GM23248 (cell line): ENCODE measurements around the gene AGTRAP. TPM values are rescaled to one million over a fixed set of nuclear protein-coding genes. Genes with fewer than 3 reads are reported as not detected.

Experiments used
- DNase-seq: peaks from one replicate; pipeline ENCODE4 v3.0.0-alpha.2; 2015
- H2AFZ ChIP-seq: fragments of 200-600 bp; sonication (generic); 2 replicates; pipeline ENCODE4 v1.6.1; 2016; ENCODE audit warnings: antibody characterized with exemption
- H3F3A ChIP-seq: fragments of 200-600 bp; sonication (generic); 2 replicates; pipeline ENCODE4 v1.6.1; 2016; ENCODE audit warnings: mild to moderate bottlenecking, antibody characterized with exemption, mixed run types; ENCODE audit not compliant: insufficient read depth
- H3K27ac ChIP-seq: fragments of 200-600 bp; sonication (generic); 2 replicates; pipeline ENCODE4 v1.5.1; 2016; ENCODE audit warnings: mild to moderate bottlenecking
- H3K27me3 ChIP-seq: fragments of 200-600 bp; sonication (generic); replicated peaks from 2 replicates; pipeline ENCODE4 v1.6.1; 2016; ENCODE audit warnings: mild to moderate bottlenecking; ENCODE audit not compliant: insufficient read depth
- H3K36me3 ChIP-seq: fragments of 200-600 bp; sonication (generic); 2 replicates; pipeline ENCODE4 v1.6.1; 2016; ENCODE audit warnings: low read depth, mild to moderate bottlenecking
- H3K4me1 ChIP-seq: fragments of 200-600 bp; sonication (generic); 2 replicates; pipeline ENCODE4 v1.6.1; 2016; ENCODE audit warnings: mild to moderate bottlenecking; ENCODE audit not compliant: insufficient read depth
- H3K4me2 ChIP-seq: fragments of 200-600 bp; sonication (generic); one replicate; pipeline ENCODE4 v1.6.1; 2016; ENCODE audit warnings: mild to moderate bottlenecking; ENCODE audit not compliant: unreplicated experiment
- H3K4me3 ChIP-seq: fragments of 200-600 bp; sonication (generic); 2 replicates; pipeline ENCODE4 v1.5.1; 2016; ENCODE audit warnings: mild to moderate bottlenecking
- H3K79me2 ChIP-seq: fragments of 200-600 bp; sonication (generic); 2 replicates; pipeline ENCODE4 v1.6.1; 2016; ENCODE audit warnings: mild to moderate bottlenecking; ENCODE audit not compliant: insufficient read depth
- H3K9ac ChIP-seq: fragments of 200-600 bp; sonication (generic); 2 replicates; pipeline ENCODE4 v1.6.1; 2016; ENCODE audit warnings: mild to moderate bottlenecking
- H3K9me2 ChIP-seq: fragments of 200-600 bp; sonication (generic); 2 replicates; pipeline ENCODE4 v1.6.1; 2016; ENCODE audit warnings: mixed run types, mild to moderate bottlenecking, moderate library complexity; ENCODE audit not compliant: insufficient read depth
- H3K9me3 ChIP-seq: fragments of 200-600 bp; sonication (generic); one replicate; pipeline ENCODE4 v1.6.1; 2017; ENCODE audit warnings: low read depth
- H4K20me1 ChIP-seq: fragments of 200-600 bp; sonication (generic); 2 replicates; pipeline ENCODE4 v1.6.0; 2016; ENCODE audit not compliant: insufficient read depth
- EZH2 ChIP-seq: fragments of 200-600 bp; sonication (generic); IDR thresholded peaks from 2 replicates; pipeline ENCODE4 v1.6.1; 2018; ENCODE audit warnings: antibody characterized with exemption, mild to moderate bottlenecking; ENCODE audit not compliant: insufficient read depth, poor library complexity, severe bottlenecking
- EZH2phosphoT487 ChIP-seq: fragments of 200-600 bp; sonication (generic); IDR thresholded peaks from 2 replicates; pipeline ENCODE4 v1.6.1; 2018; ENCODE audit warnings: antibody characterized with exemption, moderate library complexity, mild to moderate bottlenecking, low read depth; ENCODE audit not compliant: insufficient read depth
- WGBS, 2 experiments: methylation state at CpG; one replicate each; pipeline ENCODE4 v1.1.6; 2015 to 2017; ENCODE audit warnings: low lambda C conversion rate in 2 of 2, low coverage in 1 of 2; ENCODE audit errors: missing lambda C conversion rate in 2 of 2; 5-methylcytosine and 5-hydroxymethylcytosine counted together
- in situ Hi-C: fragments of 300-500 bp; cut with MboI; formaldehyde crosslinking; loops from 2 replicates; pipeline ENCODE4 v1.15.0; 2020
- polyA plus RNA-seq: library from polyadenylated mRNA; unstranded; fragments of >200 nt; fragmentation: Nextera tagmentation; extraction: Ambion mirVana; gene quantifications from 2 replicates; pipeline ENCODE4 v1.2.1, GENCODE V29; 2016
- total RNA-seq: library from RNA; depleted of rRNA; stranded (reverse); fragments of >200 nt; shearing (Covaris generic); gene quantifications from 2 replicates; pipeline ENCODE4 v1.2.3, GENCODE V29; 2014

The AGTRAP gene
- total and polyA plus RNA-seq, 2 experiments from 2014 or later = 113 to 121 TPM

DNA sequence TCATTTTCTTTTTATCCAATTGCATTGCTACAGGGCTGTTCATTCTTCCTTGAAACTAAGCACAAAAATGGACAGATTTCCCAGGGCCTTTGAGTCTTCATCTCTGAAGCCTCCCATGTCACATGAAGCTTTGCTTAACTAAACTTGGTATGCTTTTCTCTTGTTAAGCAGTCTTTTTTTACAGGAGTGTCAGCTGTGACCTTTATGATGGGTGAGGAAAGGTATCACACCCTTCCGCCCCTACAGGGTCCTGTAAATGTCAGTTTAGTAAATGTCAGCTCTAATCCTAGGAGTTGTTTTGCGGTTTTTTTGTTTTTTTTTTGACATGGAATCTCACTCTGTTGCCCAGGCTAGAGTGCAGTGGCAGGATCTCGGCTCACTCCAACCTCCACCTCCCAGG, 2.6 kb upstream of the AGTRAP start:
- Histone ChIP-seq H3K4me1 (peaks cover 25% of the 10 kb centered on the region), H3K9me3 (no peaks in the 10 kb centered on the region), H3K9ac (no peak overlapping the region), H3K9me2 (no peaks in the 10 kb centered on the region), H3K79me2 (peaks cover 11% of the 10 kb centered on the region), H2AFZ (no peak overlapping the region), H3K4me2 (no peak overlapping the region), H3K27me3 (no peaks in the 10 kb centered on the region), H3K27ac (no peak overlapping the region), H3K36me3 (no peaks in the 10 kb centered on the region), H3K4me3 (no peak overlapping the region), H3F3A (peaks cover 11% of the 10 kb centered on the region), H4K20me1 (no peaks in the 10 kb centered on the region)
- TF ChIP-seq EZH2phosphoT487 = no peak
- in situ Hi-C loops = no loop called here
- no peak for DNase-seq
- WGBS, 2 experiments = 95 to 98% methylated on average over 3 of the region's 3 CpGs

DNA sequence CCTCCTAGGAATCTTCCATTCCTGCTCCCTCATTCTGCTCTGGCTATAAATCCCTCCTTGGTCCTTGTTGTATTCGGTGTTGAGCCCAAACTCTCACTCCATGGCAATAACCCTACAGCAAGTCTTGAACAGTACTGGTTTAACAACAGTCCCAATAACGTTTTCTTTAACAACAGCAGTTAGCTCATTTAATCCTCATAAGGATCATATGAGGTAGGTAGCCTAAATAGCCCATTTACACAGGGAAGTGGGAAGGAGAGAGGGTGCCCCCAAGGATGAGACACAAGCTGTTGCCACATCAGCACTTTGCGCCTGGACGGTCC, 444 bp upstream of the AGTRAP start:
- Histone ChIP-seq H3K4me3 (peak overlapping the region; percentile 84), H3K4me2 (peak overlapping the region; percentile 84), H3K9me3 (no peaks in the 10 kb centered on the region), H3K79me2 (peaks cover 32% of the 10 kb centered on the region), H3K4me1 (peaks cover 24% of the 10 kb centered on the region), H4K20me1 (no peaks in the 10 kb centered on the region), H3F3A (peaks cover 11% of the 10 kb centered on the region), H3K9ac (peak overlapping the region; percentile 91), H3K9me2 (no peaks in the 10 kb centered on the region), H3K36me3 (no peaks in the 10 kb centered on the region), H3K27me3 (no peaks in the 10 kb centered on the region), H3K27ac (peak overlapping the region; percentile 98), H2AFZ (peak overlapping the region; percentile 71)
- 6 to 14% methylated on average over 4 of the region's 4 CpGs for WGBS, 2 experiments
- TF ChIP-seq EZH2 (no peak), EZH2phosphoT487 (no peak)
- in situ Hi-C loops = no loop called here
- DNase-seq = no peak

DNA sequence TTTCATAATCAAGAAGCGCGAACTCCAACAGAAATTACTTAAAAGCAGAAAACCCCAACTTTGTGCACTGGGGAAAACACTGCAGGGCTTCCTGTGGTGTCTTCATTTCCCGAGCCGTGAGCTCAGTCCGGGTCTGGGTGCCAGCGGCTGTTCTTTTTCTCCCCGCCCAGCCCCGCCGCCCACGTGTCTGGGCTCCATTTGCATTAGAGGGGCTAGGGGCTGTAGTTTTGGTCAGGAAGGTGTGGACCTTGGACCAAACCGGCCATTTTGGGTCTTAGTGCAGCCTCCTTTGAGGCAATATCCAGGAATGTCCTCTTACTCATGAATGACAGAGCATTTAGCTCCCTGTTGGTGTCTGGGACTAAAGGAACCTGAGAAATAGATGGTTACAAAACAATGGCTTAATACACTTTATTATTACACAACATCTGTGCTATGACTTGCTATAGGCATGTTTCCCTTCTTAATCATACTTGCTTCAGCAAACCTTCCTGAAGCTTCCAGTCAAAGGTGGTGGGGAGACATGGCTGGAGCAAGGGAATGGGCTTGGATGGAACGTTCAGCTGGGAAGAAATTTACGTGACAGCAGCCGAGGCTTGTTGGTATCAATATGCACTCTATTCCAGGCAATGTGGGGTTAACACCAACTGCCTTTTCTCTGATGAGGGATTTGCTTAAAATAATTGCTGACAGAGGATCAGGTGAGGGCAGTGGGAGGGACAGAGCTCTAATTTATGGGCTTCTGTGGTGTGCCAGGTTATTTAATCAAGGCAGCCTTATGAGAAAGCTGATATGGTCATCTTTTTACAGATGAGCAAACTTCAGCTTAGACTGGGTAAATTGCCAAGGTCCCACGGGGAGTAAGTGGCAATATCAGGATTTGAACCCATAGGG, 1.1 kb downstream of the AGTRAP start:
- 4 to 5% methylated on average over 15 of the region's 15 CpGs for WGBS, 2 experiments
- TF ChIP-seq EZH2 (no peak), EZH2phosphoT487 (no peak)
- no peaks in the 10 kb centered on the region for H3K9me3 ChIP-seq
- H3K27me3 ChIP-seq = no peaks in the 10 kb centered on the region
- H3K4me2 ChIP-seq = peak overlapping the region; percentile 84
- no peaks in the 10 kb centered on the region for H3K36me3 ChIP-seq
- H3K79me2 ChIP-seq = peaks cover 41% of the 10 kb centered on the region
- H3K9ac ChIP-seq = peak overlapping the region; percentile 91
- peak overlapping the region; percentile 71 for H2AFZ ChIP-seq
- H3K4me3 ChIP-seq = peak overlapping the region; percentile 84
- H3K27ac ChIP-seq = peak overlapping the region; percentile 98
- peak; percentile 96 for DNase-seq
- H3K4me1 ChIP-seq = peaks cover 13% of the 10 kb centered on the region
- H3K9me2 ChIP-seq = no peaks in the 10 kb centered on the region
- in situ Hi-C loops = no loop called here
- H4K20me1 ChIP-seq = no peaks in the 10 kb centered on the region
- H3F3A ChIP-seq = peaks cover 11% of the 10 kb centered on the region

DNA sequence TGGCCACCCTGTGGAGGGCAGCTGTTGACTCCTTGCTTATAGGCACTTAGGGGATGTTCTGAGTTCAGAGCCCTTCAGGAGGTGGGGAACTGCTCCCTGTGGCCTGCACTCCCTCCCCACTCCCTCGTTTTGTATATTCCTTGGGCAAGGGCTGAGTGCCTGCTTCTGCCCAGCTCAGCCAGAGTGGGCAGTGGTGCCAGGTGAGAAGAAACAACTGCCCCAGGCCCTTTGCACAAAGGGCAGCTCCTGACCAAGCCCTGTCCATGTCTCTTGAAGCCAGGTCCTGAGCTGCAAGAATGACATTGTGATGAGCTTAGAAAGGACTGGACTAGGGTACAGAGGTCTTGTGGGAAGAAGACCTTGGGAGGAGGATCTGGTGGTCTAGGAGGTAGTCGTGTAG, 2.2 kb downstream of the AGTRAP start:
- no peak overlapping the region for H3K4me2 ChIP-seq
- TF ChIP-seq EZH2phosphoT487 (no peak), EZH2 (no peak)
- no peaks in the 10 kb centered on the region for H3K9me2 ChIP-seq
- no peak overlapping the region for H2AFZ ChIP-seq
- H3K27me3 ChIP-seq = no peaks in the 10 kb centered on the region
- H3K36me3 ChIP-seq = no peaks in the 10 kb centered on the region
- in situ Hi-C loops = no loop called here
- H3K79me2 ChIP-seq = peaks cover 47% of the 10 kb centered on the region
- no peak for DNase-seq
- no peaks in the 10 kb centered on the region for H3K9me3 ChIP-seq
- WGBS, 2 experiments = 93 to 98% methylated on average over 2 of the region's 2 CpGs
- H4K20me1 ChIP-seq = no peaks in the 10 kb centered on the region
- no peak overlapping the region for H3K9ac ChIP-seq
- H3K27ac ChIP-seq = no peak overlapping the region
- H3F3A ChIP-seq = peaks cover 11% of the 10 kb centered on the region
- H3K4me3 ChIP-seq = no peak overlapping the region
- H3K4me1 ChIP-seq = peaks cover 7% of the 10 kb centered on the region; the same call in 1 of the 2 replicates
